Measurements from ENCODE around the gene PPP2R1B.
"Not testable (repeated sequence)": the region's sequence is repeated elsewhere in the genome, so short reads cannot be mapped to it uniquely, and the experiment has no call there.

The PPP2R1B gene

DNA sequence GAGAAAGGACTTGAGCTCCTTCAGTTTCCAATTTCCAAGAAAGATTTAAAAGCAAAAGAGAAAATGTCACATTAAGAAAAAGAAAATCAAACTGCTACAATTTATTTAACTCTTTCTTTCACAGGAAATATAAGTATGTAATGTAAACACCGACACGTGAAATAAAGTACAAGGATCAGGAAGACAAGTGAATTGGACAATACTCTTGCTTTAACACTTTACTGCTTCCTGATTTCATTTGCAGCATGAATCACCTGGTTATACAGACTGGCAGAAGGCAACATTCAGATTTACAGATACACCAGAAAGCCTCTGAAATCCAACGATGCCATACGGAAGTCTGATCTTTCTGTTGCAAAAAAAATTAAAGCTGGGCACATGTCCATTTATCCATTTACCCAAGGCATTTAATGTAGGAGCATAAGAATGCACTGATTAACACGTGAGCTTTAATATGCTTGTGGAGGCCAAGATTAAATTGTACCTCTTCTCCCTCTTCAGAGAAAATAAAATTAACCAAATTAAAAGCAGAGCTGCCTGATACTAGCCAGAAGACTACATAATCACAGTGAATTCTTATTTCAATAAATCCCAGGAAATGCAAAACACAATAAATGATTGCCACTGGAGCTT is 16.0 kb upstream of the PPP2R1B start:
- DNase-seq, result no peak

DNA sequence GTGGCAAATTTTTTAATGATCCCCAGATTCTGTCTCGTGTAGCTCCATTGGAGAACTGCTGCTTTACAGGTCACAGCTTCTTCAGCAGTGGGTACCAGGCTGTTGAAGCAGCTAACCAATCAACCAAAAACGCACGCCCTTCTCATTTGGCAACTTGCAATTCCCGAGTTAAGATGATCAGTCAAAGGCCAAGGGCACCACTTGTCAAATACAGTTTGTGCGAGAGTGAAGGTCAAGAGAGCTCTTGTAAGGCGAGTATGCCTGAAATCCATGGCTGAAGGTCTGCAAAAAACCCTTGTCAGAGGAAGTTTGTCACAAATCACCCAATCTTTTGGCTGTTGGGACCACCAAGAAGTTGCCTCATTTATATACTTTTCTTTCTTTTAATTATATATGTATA is 12.9 kb upstream of the PPP2R1B start:
- no peak for DNase-seq

GRCh38 chr11:111778047-111778558 is 11.9 kb upstream of the PPP2R1B start:
- DNase-seq, result peak; percentile 66

- peak; percentile 82 for DNase-seq
Observed at GRCh38 chr11:111777094-111778046, 11.2 kb upstream of the PPP2R1B start.

DNA sequence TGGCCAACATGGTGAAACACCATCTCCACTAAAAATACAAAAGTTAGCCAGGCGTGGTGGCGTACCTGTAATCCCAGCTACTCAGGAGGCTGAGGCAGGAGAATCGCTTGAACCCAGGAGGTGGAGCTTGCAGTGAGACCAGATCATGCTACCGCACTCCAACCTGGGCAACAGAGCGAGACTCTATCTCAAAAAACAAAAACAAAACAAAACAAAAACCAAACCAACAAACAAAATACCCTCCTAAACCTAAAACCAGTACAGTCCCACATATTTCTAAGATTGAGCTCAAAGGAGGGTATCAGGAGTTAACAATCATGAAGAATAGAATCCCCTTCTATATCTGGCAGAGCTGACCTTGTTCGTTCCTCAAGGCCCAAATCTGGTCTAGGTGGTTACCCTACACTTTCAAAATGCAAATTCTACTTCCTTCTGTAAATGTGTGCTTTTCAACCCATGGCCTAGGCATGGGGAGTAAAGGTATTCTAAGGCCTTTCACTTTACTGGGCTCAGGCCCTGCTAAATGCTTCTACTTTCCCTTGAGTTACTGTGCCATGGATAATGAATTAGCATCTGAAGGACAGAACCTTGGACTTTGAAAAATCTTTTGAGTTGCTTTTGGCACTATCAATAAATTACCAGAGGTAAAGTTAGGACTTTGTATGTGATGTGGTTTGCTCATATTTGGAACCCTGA is 10.4 kb upstream of the PPP2R1B start:
- no peak for DNase-seq

GRCh38 chr11:111774955-111775710 is 8.9 kb upstream of the PPP2R1B start:
- DNase-seq, result no peak

GRCh38 chr11:111772535-111772934 is 6.3 kb upstream of the PPP2R1B start:
- DNase-seq, result no peak

- DNase-seq, result not testable (repeated sequence)
Observed at GRCh38 chr11:111771205-111771604, 5.0 kb upstream of the PPP2R1B start.

DNA sequence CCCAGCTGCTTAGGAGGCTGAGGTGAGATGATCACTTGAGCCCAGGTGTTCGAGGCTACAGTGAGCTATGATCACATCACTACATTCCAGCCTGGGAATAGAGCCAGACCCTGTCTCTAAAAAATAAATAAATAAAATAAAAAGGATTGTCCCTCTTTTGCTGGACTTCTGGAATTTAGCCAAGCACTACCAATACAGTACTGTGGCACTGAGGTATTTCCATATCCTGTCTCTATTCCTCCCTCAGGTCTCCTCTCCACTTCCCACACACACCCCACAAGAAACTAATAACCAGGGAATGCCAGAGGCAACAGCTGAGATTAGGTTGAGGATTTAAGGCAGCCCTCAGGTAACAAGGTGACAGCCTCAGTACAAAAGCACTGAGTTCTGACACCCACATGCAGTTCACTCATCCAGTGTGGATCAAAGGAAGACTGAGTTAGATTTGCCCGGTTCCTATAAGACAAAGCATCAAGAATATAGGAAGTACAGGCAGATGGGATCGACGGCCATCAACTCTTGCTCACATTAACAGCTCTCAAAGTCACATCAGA is 4.5 kb upstream of the PPP2R1B start:
- no peak for DNase-seq

- no peak for DNase-seq
Observed at GRCh38 chr11:111766834-111767142, 599 bp upstream of the PPP2R1B start.

GRCh38 chr11:111765320-111765983 is 737 bp downstream of the PPP2R1B start:
- peak; percentile 69 for DNase-seq

GRCh38 chr11:111764621-111765020 is 1.6 kb downstream of the PPP2R1B start:
- DNase-seq, result no peak

GRCh38 chr11:111762981-111763643 is 3.1 kb downstream of the PPP2R1B start:
- DNase-seq, result no peak

DNA sequence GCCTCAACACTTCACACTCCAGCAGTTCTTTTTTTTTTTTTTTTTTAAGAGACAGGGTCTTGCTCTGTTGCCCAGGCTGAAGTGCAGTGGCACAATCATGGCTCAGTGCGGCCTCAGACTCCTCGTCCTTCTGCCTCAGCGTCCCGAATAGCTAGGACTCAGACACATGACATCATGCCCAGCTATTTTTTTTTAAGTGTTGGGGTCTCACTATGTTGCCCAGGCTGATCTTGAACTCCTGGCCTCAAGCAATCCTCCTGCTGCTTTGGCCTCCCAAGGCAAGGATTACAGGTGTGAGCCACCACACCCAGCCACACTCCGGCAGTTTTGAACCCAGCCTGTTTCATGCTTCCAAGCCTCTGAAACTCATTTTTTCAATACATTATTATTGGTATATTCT is 3.7 kb downstream of the PPP2R1B start:
- no peak for DNase-seq

- no peak for DNase-seq
Observed at GRCh38 chr11:111761036-111761435, 5.2 kb downstream of the PPP2R1B start.

- no peak for DNase-seq
Observed at GRCh38 chr11:111759778-111760407, 6.3 kb downstream of the PPP2R1B start.

GRCh38 chr11:111759376-111759775 is 6.8 kb downstream of the PPP2R1B start:
- no peak for DNase-seq

DNA sequence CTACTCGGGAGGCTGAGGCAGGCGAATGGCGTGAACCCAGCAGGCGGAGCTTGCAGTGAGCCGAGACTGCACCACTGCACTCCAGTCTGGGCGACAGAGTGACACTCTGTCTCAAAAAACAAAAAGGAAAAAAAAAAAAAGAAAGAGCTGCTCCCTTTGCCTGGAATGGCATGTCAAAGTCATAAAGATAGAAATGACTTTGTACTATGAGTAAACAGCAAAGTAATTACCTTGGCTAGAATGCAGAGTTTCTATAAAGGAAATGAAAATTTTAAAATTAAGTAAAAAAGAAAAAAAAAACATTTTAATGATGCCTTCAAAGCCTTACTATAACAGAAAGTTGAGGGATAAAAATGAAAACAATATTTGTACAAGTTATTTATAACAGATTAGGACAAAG is 10.1 kb downstream of the PPP2R1B start:
- DNase-seq, result no peak

- no peak for DNase-seq
Observed at GRCh38 chr11:111749646-111750045, 16.5 kb downstream of the PPP2R1B start.

DNA sequence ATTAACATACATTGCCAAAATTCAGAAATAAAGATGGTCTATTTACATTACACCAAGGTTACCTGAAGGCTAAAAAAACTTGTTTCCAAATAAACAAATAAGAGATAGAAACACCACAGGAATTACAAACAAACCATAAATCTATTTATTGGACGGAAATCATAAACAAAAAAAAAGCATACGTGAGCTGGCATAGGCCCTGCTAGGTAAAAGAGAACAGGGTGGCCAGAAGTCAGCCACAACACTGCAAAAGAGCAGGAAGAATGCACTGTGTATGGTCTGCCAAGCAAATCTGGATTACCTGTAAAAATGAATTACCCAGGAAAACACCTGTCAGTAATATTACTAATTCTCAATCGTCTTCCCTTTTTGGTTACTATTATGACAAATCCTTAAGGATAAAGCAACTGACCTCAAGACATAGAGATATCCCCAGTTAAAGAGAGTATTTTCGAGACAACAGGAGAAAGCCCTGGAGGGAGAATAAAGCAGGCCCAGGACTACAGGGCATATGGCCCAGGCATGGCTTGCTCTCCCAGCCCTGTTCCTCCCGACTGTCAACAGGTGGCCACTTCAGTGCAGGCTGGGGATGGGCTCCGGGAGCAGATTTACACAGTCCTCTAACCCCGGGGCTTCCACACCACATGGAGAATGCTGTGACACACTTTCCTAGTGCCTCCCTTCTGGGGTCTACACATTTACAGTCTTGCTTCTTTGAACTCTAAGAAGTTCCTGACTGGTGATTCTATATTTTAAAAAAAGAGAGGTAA is 18.0 kb downstream of the PPP2R1B start:
- DNase-seq, result no peak

Measured in DMS53 (cell line).